WTC11 (cell line): ENCODE results near the gene SPATA18.

ENCODE experiments used
- CREM ChIP-seq: sonication (generic); formaldehyde crosslinking; IDR thresholded peaks from 2 replicates; pipeline ENCODE4 v1.8.1; 2022; ENCODE audit warnings: mild to moderate bottlenecking, missing genetic modification reagents, moderate library complexity
- FOXJ3 ChIP-seq: sonication (generic); formaldehyde crosslinking; IDR thresholded peaks from 2 replicates; pipeline ENCODE4 v1.9.0; 2021; ENCODE audit warnings: missing genetic modification reagents, mild to moderate bottlenecking, borderline replicate concordance
- MLX ChIP-seq: sonication (generic); formaldehyde crosslinking; IDR thresholded peaks from 2 replicates; pipeline ENCODE4 v1.8.1; 2023; ENCODE audit warnings: mild to moderate bottlenecking, missing genetic modification reagents, moderate library complexity
- NR2C2 ChIP-seq: sonication (generic); formaldehyde crosslinking; IDR thresholded peaks from 2 replicates; pipeline ENCODE4 v1.8.0; 2022; ENCODE audit warnings: mild to moderate bottlenecking, missing genetic modification reagents
- SMAD3 ChIP-seq: sonication (generic); formaldehyde crosslinking; IDR thresholded peaks from 2 replicates; pipeline ENCODE4 v1.8.0; 2022; ENCODE audit warnings: missing genetic modification reagents, mild to moderate bottlenecking, borderline replicate concordance
- TEAD1 ChIP-seq: sonication (generic); formaldehyde crosslinking; IDR thresholded peaks from 2 replicates; pipeline ENCODE4 v1.8.0; 2022; ENCODE audit warnings: mild to moderate bottlenecking, missing genetic modification reagents
- TF ChIP-seq, protein P1 (sequence below): fragments of 200-600 bp; IDR thresholded peaks from 2 replicates; pipeline ENCODE4 v1.8.0; 2022; ENCODE audit warnings: antibody characterized with exemption
- TF ChIP-seq, protein P2 (sequence below): sonication (generic); formaldehyde crosslinking; IDR thresholded peaks from 2 replicates; pipeline ENCODE4 v1.8.1; 2023; ENCODE audit warnings: mild to moderate bottlenecking, missing genetic modification reagents, borderline replicate concordance
- TF ChIP-seq, protein P3 (sequence below): sonication (generic); formaldehyde crosslinking; conservative IDR thresholded peaks from 2 replicates; pipeline ENCODE4 v1.8.1; 2022; ENCODE audit warnings: mild to moderate bottlenecking, missing genetic modification reagents
- TF ChIP-seq, protein P4 (sequence below): fragments of 250-450 bp; sonication (Bioruptor Pico); IDR thresholded peaks from 2 replicates; pipeline ENCODE4 v1.9.0; 2021; ENCODE audit warnings: mild to moderate bottlenecking, borderline replicate concordance
- TF ChIP-seq, protein P5 (sequence below): sonication (generic); formaldehyde crosslinking; IDR thresholded peaks from 2 replicates; pipeline ENCODE4 v1.8.1; 2022; ENCODE audit warnings: low read depth, mild to moderate bottlenecking, moderate library complexity, missing genetic modification reagents, borderline replicate concordance

DNA sequence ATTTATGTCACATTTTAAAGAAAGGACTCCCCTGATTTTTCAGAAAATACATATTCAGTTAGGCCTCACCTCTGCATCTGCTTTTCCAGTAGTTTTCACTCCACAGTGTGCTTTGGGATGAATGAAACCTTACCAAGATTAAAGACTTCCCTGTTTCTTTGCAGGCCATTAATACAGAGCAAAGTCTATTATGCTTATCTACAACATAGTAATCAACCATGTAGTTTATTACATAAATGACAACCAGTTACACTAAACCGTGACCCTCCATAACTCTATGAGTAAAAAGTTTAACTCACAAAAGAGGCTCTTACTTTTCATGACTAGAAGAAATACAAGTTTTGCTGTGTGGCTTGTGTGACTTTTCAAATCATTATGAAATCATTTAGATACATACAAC lies 33.3 kb upstream of the SPATA18 start:
- TF ChIP-seq, protein P1, sequence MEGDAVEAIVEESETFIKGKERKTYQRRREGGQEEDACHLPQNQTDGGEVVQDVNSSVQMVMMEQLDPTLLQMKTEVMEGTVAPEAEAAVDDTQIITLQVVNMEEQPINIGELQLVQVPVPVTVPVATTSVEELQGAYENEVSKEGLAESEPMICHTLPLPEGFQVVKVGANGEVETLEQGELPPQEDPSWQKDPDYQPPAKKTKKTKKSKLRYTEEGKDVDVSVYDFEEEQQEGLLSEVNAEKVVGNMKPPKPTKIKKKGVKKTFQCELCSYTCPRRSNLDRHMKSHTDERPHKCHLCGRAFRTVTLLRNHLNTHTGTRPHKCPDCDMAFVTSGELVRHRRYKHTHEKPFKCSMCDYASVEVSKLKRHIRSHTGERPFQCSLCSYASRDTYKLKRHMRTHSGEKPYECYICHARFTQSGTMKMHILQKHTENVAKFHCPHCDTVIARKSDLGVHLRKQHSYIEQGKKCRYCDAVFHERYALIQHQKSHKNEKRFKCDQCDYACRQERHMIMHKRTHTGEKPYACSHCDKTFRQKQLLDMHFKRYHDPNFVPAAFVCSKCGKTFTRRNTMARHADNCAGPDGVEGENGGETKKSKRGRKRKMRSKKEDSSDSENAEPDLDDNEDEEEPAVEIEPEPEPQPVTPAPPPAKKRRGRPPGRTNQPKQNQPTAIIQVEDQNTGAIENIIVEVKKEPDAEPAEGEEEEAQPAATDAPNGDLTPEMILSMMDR, result no peak
- TF ChIP-seq, protein P2, sequence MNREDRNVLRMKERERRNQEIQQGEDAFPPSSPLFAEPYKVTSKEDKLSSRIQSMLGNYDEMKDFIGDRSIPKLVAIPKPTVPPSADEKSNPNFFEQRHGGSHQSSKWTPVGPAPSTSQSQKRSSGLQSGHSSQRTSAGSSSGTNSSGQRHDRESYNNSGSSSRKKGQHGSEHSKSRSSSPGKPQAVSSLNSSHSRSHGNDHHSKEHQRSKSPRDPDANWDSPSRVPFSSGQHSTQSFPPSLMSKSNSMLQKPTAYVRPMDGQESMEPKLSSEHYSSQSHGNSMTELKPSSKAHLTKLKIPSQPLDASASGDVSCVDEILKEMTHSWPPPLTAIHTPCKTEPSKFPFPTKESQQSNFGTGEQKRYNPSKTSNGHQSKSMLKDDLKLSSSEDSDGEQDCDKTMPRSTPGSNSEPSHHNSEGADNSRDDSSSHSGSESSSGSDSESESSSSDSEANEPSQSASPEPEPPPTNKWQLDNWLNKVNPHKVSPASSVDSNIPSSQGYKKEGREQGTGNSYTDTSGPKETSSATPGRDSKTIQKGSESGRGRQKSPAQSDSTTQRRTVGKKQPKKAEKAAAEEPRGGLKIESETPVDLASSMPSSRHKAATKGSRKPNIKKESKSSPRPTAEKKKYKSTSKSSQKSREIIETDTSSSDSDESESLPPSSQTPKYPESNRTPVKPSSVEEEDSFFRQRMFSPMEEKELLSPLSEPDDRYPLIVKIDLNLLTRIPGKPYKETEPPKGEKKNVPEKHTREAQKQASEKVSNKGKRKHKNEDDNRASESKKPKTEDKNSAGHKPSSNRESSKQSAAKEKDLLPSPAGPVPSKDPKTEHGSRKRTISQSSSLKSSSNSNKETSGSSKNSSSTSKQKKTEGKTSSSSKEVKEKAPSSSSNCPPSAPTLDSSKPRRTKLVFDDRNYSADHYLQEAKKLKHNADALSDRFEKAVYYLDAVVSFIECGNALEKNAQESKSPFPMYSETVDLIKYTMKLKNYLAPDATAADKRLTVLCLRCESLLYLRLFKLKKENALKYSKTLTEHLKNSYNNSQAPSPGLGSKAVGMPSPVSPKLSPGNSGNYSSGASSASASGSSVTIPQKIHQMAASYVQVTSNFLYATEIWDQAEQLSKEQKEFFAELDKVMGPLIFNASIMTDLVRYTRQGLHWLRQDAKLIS (CRISPR knock-in tag), result no peak
- TF ChIP-seq SMAD3 (no peak), FOXJ3 (CRISPR knock-in tag) (no peak), MLX (CRISPR knock-in tag) (no peak), TEAD1 (CRISPR knock-in tag) (no peak), CREM (CRISPR knock-in tag) (no peak), NR2C2 (CRISPR knock-in tag) (no peak)
- TF ChIP-seq, protein P3, sequence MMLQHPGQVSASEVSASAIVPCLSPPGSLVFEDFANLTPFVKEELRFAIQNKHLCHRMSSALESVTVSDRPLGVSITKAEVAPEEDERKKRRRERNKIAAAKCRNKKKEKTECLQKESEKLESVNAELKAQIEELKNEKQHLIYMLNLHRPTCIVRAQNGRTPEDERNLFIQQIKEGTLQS (CRISPR knock-in tag), result no peak
- TF ChIP-seq, protein P4, sequence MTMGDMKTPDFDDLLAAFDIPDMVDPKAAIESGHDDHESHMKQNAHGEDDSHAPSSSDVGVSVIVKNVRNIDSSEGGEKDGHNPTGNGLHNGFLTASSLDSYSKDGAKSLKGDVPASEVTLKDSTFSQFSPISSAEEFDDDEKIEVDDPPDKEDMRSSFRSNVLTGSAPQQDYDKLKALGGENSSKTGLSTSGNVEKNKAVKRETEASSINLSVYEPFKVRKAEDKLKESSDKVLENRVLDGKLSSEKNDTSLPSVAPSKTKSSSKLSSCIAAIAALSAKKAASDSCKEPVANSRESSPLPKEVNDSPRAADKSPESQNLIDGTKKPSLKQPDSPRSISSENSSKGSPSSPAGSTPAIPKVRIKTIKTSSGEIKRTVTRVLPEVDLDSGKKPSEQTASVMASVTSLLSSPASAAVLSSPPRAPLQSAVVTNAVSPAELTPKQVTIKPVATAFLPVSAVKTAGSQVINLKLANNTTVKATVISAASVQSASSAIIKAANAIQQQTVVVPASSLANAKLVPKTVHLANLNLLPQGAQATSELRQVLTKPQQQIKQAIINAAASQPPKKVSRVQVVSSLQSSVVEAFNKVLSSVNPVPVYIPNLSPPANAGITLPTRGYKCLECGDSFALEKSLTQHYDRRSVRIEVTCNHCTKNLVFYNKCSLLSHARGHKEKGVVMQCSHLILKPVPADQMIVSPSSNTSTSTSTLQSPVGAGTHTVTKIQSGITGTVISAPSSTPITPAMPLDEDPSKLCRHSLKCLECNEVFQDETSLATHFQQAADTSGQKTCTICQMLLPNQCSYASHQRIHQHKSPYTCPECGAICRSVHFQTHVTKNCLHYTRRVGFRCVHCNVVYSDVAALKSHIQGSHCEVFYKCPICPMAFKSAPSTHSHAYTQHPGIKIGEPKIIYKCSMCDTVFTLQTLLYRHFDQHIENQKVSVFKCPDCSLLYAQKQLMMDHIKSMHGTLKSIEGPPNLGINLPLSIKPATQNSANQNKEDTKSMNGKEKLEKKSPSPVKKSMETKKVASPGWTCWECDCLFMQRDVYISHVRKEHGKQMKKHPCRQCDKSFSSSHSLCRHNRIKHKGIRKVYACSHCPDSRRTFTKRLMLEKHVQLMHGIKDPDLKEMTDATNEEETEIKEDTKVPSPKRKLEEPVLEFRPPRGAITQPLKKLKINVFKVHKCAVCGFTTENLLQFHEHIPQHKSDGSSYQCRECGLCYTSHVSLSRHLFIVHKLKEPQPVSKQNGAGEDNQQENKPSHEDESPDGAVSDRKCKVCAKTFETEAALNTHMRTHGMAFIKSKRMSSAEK (CRISPR knock-in tag), result no peak
- TF ChIP-seq, protein P5, sequence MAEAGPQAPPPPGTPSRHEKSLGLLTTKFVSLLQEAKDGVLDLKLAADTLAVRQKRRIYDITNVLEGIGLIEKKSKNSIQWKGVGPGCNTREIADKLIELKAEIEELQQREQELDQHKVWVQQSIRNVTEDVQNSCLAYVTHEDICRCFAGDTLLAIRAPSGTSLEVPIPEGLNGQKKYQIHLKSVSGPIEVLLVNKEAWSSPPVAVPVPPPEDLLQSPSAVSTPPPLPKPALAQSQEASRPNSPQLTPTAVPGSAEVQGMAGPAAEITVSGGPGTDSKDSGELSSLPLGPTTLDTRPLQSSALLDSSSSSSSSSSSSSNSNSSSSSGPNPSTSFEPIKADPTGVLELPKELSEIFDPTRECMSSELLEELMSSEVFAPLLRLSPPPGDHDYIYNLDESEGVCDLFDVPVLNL (CRISPR knock-in tag), result no peak
